DMS53 treated with DMSO at 0.1 percent for 48 hours (cell line): Measurements from ENCODE around the gene NEK8.
A peak's percentile ranks its signal among the peaks of the same experiment; 100 is the strongest.

Experiments
- DNase-seq: peaks from one replicate; lab custom pipeline; 2025; ENCODE audit not compliant: unreplicated experiment; lab: John Stamatoyannopoulos, UW

NEK8 gene

DNA sequence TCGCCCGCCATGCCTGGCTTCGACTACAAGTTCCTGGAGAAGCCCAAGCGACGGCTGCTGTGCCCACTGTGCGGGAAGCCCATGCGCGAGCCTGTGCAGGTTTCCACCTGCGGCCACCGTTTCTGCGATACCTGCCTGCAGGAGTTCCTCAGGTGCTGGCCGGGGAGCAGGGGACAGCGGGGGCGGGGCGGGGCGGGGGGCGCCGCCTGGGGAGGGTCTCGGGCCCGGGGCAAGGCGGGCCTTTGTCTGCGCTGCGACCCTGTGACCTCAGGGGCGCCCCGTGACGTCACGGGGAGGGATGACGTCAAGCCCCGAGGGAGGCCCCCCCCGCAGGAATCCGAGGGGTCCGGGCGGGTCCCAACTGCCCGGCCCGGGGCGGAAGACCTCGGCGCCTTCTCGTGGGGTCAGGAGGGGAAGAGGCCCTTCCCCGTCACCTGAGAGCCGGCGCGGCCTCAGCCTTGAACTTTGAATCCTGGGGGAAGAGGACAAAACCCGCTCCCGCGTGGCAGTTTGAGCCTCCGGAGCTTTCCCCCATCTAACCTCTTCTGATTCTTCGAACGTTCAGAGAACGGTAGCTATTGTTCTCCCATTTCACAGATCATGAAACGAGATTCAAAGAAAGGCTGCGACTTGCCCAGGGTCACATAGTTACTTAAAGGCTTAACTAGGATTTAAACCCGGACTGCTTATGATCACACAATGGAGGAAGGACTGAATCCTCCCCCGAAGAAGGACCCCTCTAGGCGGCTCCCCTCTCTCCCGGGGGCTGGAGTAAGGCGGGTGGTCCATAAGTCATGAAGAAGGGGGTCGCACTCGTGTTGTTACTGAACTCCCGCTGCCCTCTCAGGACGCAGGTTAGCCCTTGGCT lies 15.8 kb downstream of the NEK8 start:
- no peak for DNase-seq

- DNase-seq, result no peak
These were observed 16.6 kb downstream of the NEK8 start for GRCh38 chr17:28744972-28745785.

DNA sequence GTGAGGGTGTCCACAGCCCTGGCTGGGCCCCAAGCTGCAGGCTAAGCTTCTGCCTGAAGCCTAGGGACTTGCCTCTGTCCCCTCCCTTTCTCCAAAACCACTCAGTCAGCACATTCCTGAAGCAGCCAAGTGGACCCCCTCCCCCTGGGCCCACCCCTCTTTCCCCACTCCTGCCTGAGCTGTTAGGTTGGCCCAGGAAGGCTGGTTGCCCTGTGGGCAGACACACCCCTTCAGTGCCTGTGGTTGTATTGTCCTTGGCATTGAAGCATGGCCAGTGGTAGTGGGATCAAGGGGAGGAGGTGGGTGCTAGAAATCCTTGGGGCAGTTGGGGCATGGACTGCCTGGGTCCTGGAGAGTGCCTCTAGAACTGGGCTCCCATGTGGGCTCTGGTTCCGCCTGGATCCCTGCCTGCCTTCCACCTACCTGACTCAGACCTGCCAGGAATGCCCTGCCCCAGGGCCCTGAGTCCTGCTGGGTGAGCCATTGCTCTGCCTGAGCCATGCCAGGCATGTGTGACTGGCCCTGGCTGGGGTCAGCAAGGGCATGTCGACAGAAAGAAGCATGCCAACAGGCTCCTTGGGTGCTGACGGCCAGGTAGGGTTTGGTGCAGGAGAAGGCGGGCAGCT lies 17.3 kb downstream of the NEK8 start:
- no peak for DNase-seq

- DNase-seq, result peak; percentile 59
These were observed 18.0 kb downstream of the NEK8 start for GRCh38 chr17:28746611-28747050.

DNA sequence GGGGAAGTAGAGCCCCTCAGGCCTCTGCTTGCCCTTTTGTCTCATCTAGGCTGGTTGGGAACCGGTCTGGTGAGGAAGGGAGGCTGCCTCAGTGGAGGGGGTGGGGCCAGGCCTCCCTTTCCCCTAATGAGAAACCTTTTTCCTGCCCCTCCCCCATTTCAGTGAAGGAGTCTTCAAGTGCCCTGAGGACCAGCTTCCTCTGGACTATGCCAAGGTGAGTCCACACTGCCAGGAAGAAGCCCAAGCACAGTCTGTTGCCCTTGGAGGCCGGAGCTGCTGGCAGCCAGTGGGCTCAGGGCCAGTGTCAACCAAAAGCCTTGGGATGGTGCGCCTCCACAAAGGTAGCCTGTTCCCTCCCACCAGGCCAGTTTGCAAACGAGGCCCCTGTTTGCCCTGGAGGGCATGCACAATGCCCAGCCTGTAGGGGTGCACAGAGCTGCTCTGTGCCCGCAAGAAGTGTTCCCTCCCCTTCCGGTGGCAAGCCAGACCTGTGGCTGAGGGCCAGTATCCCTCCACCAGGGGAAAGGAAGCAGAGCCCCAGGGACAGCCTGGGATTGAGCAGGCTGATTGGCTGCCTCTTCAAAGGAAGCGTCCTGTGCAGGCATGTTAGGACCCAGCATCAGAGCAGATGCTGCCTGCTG lies 18.6 kb downstream of the NEK8 start:
- no peak for DNase-seq

DNA sequence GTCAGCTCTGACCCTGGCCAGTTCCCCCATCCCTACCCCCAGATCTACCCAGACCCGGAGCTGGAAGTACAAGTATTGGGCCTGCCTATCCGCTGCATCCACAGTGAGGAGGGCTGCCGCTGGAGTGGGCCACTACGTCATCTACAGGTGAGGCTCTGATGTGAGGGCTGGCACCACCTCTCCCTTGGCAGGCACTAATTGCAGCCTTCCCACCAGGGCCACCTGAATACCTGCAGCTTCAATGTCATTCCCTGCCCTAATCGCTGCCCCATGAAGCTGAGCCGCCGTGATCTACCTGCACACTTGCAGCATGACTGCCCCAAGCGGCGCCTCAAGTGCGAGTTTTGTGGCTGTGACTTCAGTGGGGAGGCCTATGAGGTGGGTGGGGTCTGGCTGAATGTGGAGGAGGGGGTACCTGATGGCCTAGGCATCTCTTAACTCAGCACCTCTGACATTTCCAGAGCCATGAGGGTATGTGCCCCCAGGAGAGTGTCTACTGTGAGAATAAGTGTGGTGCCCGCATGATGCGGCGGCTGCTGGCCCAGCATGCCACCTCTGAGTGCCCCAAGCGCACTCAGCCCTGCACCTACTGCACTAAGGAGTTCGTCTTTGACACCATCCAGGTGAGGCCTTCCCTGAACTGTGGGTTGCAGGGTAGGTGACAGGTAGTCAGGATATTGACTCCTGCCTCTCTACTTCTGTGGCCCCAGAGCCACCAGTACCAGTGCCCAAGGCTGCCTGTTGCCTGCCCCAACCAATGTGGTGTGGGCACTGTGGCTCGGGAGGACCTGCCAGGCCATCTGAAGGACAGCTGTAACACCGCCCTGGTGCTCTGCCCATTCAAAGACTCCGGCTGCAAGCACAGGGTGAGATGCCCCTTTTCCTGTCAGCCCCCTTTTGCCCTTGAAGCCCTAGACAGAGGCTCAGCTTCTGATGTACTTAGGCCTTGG lies 19.5 kb downstream of the NEK8 start:
- DNase-seq, result no peak

- DNase-seq, result no peak
These were observed 20.4 kb downstream of the NEK8 start for GRCh38 chr17:28748852-28749515.

GRCh38 chr17:28749516-28750177 lies 21.1 kb downstream of the NEK8 start:
- no peak for DNase-seq

DNA sequence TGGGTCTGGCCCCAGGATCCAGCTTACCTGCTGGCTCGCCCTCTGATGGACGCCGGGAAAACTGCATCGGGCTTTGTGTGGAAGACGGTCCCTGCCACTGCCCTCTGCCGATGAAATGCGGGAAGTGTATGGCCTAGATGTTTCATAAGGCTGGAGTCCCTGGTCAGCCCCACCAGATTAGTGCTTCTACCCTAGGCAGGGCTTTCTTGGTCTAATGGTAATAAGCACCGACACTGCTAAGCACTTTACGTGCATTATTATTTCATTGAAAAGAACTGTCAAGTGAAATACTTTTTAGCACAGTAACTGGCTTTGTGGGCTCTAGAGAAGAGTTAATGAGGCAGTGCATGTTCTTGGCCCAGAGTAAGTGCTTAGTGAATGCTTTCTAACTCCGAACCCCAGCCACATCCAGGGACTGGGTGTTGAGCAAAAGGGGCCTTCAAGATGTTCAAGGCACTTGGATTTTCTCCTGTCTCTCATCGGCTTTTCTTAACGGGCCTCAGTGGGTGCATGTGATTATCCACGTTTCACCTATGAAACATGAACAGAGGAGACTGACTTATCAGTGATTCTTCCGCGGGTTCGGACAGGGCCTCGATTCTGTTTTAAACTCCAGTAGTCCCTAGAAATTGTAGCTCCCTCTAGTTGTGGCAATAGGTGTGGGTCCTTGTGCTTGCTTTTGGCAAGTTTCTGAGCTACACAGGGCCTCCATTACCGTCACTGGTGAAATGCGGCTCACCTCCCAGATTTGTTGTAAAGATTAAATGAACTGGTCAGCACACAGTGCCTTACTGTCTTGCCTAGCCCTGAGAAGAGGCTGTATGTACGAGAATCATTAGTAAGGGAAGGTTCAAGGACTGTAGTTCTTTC lies 21.8 kb downstream of the NEK8 start:
- peak; percentile 80 for DNase-seq

GRCh38 chr17:28751600-28752366 lies 23.2 kb downstream of the NEK8 start:
- DNase-seq, result no peak

- DNase-seq, result no peak
These were observed 26.9 kb downstream of the NEK8 start for GRCh38 chr17:28755486-28755885.

DNA sequence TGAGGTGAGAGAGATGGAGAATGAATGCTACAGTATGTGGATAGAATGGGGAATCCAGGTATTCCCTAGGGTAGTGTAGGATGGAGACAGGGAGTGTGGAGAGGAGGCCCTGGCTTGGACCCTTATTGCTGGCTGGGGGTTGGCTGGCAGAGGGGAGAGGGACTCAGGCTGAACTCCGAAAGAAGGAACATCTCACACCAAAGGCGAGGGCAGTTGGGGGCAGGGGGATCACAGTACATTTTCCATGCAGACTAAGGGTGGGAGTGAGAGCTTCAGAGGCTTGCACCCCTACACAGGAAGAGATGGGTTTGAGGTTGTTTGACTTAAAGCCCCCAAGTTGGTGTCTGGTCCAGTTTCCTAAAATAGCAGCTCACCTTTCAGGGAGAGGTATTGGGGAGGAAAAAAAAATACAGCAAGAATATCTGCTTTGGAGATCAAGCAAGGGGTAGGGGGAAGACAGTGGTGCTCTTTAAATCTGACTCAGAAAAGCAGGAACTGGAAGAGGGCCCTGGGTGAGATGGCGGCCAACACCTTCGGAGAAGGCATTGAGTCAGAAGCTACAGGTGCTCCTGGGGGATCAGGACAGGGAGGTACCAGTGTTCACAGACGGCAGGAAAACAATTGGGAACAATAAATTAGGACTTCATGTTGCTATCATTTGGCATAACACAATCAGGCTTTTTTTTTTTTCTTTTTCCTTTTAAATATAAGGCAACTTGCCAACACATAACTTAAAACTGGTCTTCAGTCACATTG lies 27.6 kb downstream of the NEK8 start:
- DNase-seq, result no peak

DNA sequence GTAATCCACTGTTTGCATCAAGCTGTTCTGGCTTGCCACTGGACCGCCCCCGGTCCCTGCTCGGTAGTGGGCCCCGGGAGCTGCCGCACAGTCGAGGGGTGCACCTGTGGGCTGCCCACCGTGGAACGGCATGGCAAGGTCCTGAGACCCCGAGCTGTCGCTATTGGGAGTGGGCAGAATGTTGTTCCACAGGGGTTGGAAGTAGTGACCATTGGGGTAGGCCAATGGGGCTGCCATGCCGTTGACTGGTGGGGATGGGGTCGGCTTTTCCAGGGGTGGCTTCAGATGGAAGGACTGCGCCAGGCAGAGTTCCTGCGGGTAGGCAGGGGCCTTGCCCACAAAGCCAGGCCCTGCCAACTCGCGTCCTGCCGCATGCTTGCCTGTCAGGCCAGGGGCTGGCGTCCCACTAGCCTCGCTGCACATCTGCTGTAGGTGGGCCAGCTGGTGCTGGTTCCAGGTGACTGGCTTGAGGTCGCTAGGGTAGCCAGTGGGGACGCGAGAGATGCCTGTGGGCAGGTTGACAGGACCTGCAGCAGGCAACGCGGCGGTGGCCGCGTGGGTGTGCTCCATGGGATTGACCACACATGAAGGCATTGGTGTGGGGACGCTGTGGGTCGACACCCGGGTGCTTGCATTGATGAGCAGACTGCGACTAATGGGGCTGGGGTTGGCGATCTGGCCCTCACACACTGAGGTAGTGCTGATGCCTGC lies 30.0 kb downstream of the NEK8 start:
- DNase-seq, result no peak

DNA sequence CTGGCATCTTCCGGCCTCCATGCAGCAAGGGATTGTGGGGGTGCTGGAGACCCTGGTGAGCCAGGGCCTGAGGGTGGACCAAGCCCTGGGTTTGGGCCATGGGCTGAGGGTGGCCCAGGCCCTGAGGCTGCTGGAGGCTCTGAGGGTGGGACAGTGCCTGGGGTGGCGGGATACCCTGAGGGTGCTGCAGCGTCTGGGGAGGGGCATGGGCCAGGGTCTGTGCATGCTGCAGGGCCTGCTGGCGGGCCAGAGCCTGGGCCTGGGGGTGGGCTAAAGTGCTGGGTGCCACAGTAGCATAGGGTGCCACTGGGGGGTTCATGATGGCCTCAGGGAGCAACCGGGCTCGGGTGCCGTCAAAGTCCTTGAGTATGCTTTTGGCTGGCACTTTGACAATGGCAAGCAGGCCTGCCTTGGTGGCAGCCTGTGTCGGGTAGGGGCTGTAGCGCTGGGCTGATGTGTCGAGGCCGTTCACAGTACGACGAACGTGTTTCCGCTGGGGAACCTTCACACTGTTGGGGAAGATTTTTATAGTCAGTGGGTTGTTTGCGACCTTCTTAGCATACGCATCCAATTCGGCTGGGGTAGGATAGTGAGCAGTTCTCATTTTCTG lies 30.8 kb downstream of the NEK8 start:
- no peak for DNase-seq
